Skeletal muscle tissue (tissue), 4 donors: ENCODE results near the gene MS4A15. TPM values are rescaled to one million over a fixed set of nuclear protein-coding genes. Genes with fewer than 3 reads are reported as not detected.
"Not testable (repeated sequence)": the region's sequence is repeated elsewhere in the genome, so short reads cannot be mapped to it uniquely, and the experiment has no call there.

Experiments used
- H3K27ac ChIP-seq: one replicate; pipeline ENCODE4 v1.7.0; 2013; ENCODE audit warnings: mild to moderate bottlenecking, low read depth, low read length, inconsistent platforms
- H3K27me3 ChIP-seq, 3 donors: one replicate each; pipeline ENCODE4 v1.7.0; 2013; ENCODE audit warnings: low read length in 3 of 3; ENCODE audit not compliant: control insufficient read depth in 3 of 3, insufficient read depth in 3 of 3
- H3K36me3 ChIP-seq, 3 donors: one replicate each; pipeline ENCODE4 v1.7.0; 2013; ENCODE audit warnings: low read length in 3 of 3; ENCODE audit not compliant: control insufficient read depth in 3 of 3, insufficient read depth in 3 of 3
- H3K4me1 ChIP-seq, 3 donors: one replicate each; pipeline ENCODE4 v1.7.0; 2013; ENCODE audit warnings: low read length in 3 of 3, mild to moderate bottlenecking in 3 of 3; ENCODE audit not compliant: control insufficient read depth in 3 of 3, insufficient read depth in 3 of 3
- H3K4me3 ChIP-seq, 3 donors: one replicate each; pipeline ENCODE4 v1.7.0; 2013; ENCODE audit warnings: low read length in 3 of 3
- H3K9ac ChIP-seq, 3 donors: one replicate each; pipeline ENCODE4 v1.7.0; 2013; ENCODE audit warnings: low read length in 3 of 3, mild to moderate bottlenecking in 3 of 3, moderate library complexity in 2 of 3, low read depth in 1 of 3
- H3K9me3 ChIP-seq, 3 donors: one replicate each; pipeline ENCODE4 v1.7.0; 2013; ENCODE audit warnings: low read length in 3 of 3; ENCODE audit not compliant: control insufficient read depth in 3 of 3
- total RNA-seq: library from RNA; depleted of rRNA; stranded (reverse); fragments of >200 nt; gene quantifications from one replicate; pipeline ENCODE4 v1.2.3, GENCODE V29; 2014
- donor health status: Osteomylitis.

MS4A15 gene
- total RNA-seq, 1 donor from 2014 or later = not detected

GRCh38 chr11:60813324-60813723 is 56.7 kb downstream of the MS4A15 start:
- H3K27ac ChIP-seq = no peak overlapping the region
- H3K36me3 ChIP-seq = no peaks in the 10 kb centered on the region

GRCh38 chr11:60814112-60814511 is 57.4 kb downstream of the MS4A15 start:
- no peak overlapping the region for H3K4me3 ChIP-seq
- no peak overlapping the region for H3K9ac ChIP-seq
- peaks cover 0 to 2% (median 0%) of the 10 kb centered on the region in 3 donors for H3K27me3 ChIP-seq
- no peaks in the 10 kb centered on the region for H3K4me1 ChIP-seq
- peaks cover 5 to 12% (median 8%) of the 10 kb centered on the region in 3 donors for H3K9me3 ChIP-seq
- H3K36me3 ChIP-seq = no peaks in the 10 kb centered on the region
- no peak overlapping the region for H3K27ac ChIP-seq

More at GRCh38 chr11:60813324-60813723, 56.7 kb downstream of the MS4A15 start:
- Histone ChIP-seq H3K9ac (no peak overlapping the region), H3K4me1 (no peaks in the 10 kb centered on the region), H3K9me3 (peaks cover 5 to 12% (median 8%) of the 10 kb centered on the region in 3 donors), H3K4me3 (no peak overlapping the region), H3K27me3 (peaks cover 0 to 2% (median 0%) of the 10 kb centered on the region in 3 donors)

GRCh38 chr11:60816590-60817157 is 60.0 kb downstream of the MS4A15 start:
- Histone ChIP-seq H3K27me3 (no peaks in the 10 kb centered on the region), H3K9me3 (peaks cover 5 to 12% (median 8%) of the 10 kb centered on the region in 3 donors), H3K9ac (no peak overlapping the region), H3K4me1 (no peaks in the 10 kb centered on the region), H3K27ac (no peak overlapping the region), H3K4me3 (no peak overlapping the region), H3K36me3 (no peaks in the 10 kb centered on the region)

GRCh38 chr11:60818057-60818456 is 61.4 kb downstream of the MS4A15 start:
- no peak overlapping the region for H3K4me3 ChIP-seq

GRCh38 chr11:60821827-60822599 is 65.3 kb downstream of the MS4A15 start:
- no peak overlapping the region for H3K9ac ChIP-seq
- H3K4me1 ChIP-seq = no peaks in the 10 kb centered on the region
- no peaks in the 10 kb centered on the region for H3K27me3 ChIP-seq
- peaks cover 0 to 6% (median 2%) of the 10 kb centered on the region in 3 donors for H3K9me3 ChIP-seq
- no peak overlapping the region for H3K27ac ChIP-seq
- no peak overlapping the region for H3K4me3 ChIP-seq
- H3K36me3 ChIP-seq = no peaks in the 10 kb centered on the region

More at GRCh38 chr11:60818057-60818456, 61.4 kb downstream of the MS4A15 start:
- Histone ChIP-seq H3K9me3 (peaks cover 5 to 12% (median 8%) of the 10 kb centered on the region in 3 donors), H3K4me1 (no peaks in the 10 kb centered on the region), H3K36me3 (no peaks in the 10 kb centered on the region), H3K27ac (no peak overlapping the region), H3K27me3 (no peaks in the 10 kb centered on the region), H3K9ac (no peak overlapping the region)

GRCh38 chr11:60823745-60824306 is 67.2 kb downstream of the MS4A15 start:
- H3K4me1 ChIP-seq, H3K27me3 ChIP-seq, H3K4me3 ChIP-seq, H3K36me3 ChIP-seq, H3K9ac ChIP-seq, H3K27ac ChIP-seq, H3K9me3 ChIP-seq: not testable (repeated sequence)

- no peaks in the 10 kb centered on the region for H3K4me1 ChIP-seq
- H3K9ac ChIP-seq = no peak overlapping the region
- H3K4me3 ChIP-seq = no peak overlapping the region
- no peak overlapping the region for H3K27ac ChIP-seq
- H3K27me3 ChIP-seq = no peaks in the 10 kb centered on the region
- H3K9me3 ChIP-seq = no peaks in the 10 kb centered on the region
- no peaks in the 10 kb centered on the region for H3K36me3 ChIP-seq
Measured at GRCh38 chr11:60825118-60825517, 68.5 kb downstream of the MS4A15 start.

GRCh38 chr11:60825790-60826189 is 69.1 kb downstream of the MS4A15 start:
- no peaks in the 10 kb centered on the region for H3K36me3 ChIP-seq
- H3K9me3 ChIP-seq = no peaks in the 10 kb centered on the region
- peaks cover 0 to 2% (median under 1%) of the 10 kb centered on the region in 3 donors for H3K4me1 ChIP-seq
- no peaks in the 10 kb centered on the region for H3K27me3 ChIP-seq
- no peak overlapping the region for H3K27ac ChIP-seq
- H3K4me3 ChIP-seq = no peak overlapping the region
- H3K9ac ChIP-seq = no peak overlapping the region
